PC-3 (cell line): ENCODE data around the gene MYL7. TPM values are rescaled to one million over a fixed set of nuclear protein-coding genes. Genes with fewer than 3 reads are reported as not detected.

Source experiments
- ATAC-seq: fragments of 200-7000 bp; cut with Tn5 transposase; 2 replicates; pipeline ENCODE4 v1.9.1; 2020; ENCODE audit warnings: mild to moderate bottlenecking, moderate library complexity
- BruUV-seq: library from RNA; stranded (reverse); fragments of 400-500 nt; replicated peaks from 2 replicates; lab custom pipeline; 2021; lab: Mats Ljungman, UMichigan
- CTCF ChIA-PET: fragments of 300-600 bp; sonication (Branson Sonifier 250); formaldehyde crosslinking; loops from one replicate; lab custom pipeline; 2022; ENCODE audit warnings: antibody characterized with exemption; lab: Charles Lee
- POLR2A ChIA-PET: fragments of 300-600 bp; sonication (Branson Sonifier 250); formaldehyde crosslinking; loops from one replicate; lab custom pipeline; 2022; ENCODE audit warnings: antibody characterized with exemption; ENCODE audit not compliant: unreplicated experiment; lab: Charles Lee
- DNase-seq: peaks from one replicate; pipeline ENCODE4 v3.0.0-alpha.2; 2015
- H2AFZ ChIP-seq: fragments of 300-600 bp; sonication (generic); 2 replicates; pipeline ENCODE4 v1.6.0; 2016; ENCODE audit warnings: antibody characterized with exemption, low read length
- H3F3A ChIP-seq: fragments of 300-600 bp; sonication (generic); one replicate; pipeline ENCODE4 v1.6.0; 2017; ENCODE audit warnings: antibody characterized with exemption, low read length, control low read depth, mild to moderate bottlenecking; ENCODE audit not compliant: unreplicated experiment
- H3K27ac ChIP-seq: fragments of 300-600 bp; sonication (generic); 2 replicates; pipeline ENCODE4 v1.5.1; 2016; ENCODE audit warnings: mild to moderate bottlenecking, low read length
- H3K27me3 ChIP-seq: fragments of 300-600 bp; sonication (generic); 2 replicates; pipeline ENCODE4 v1.6.1; 2016; ENCODE audit warnings: low read length, mixed read lengths
- H3K36me3 ChIP-seq: fragments of 300-600 bp; sonication (generic); 2 replicates; pipeline ENCODE4 v1.6.1; 2016; ENCODE audit warnings: low read depth, mixed run types, low read length, mixed read lengths
- H3K4me1 ChIP-seq: fragments of 300-600 bp; sonication (generic); 2 replicates; pipeline ENCODE4 v1.5.1; 2016; ENCODE audit warnings: low read length; ENCODE audit not compliant: insufficient read depth
- H3K4me2 ChIP-seq: fragments of 300-600 bp; sonication (generic); 2 replicates; pipeline ENCODE4 v1.6.0; 2016; ENCODE audit warnings: low read length
- H3K4me3 ChIP-seq: fragments of 300-600 bp; sonication (generic); 2 replicates; pipeline ENCODE4 v1.5.1; 2016; ENCODE audit warnings: mild to moderate bottlenecking, low read length, mixed read lengths
- H3K79me2 ChIP-seq: fragments of 300-600 bp; sonication (generic); 2 replicates; pipeline ENCODE4 v1.6.1; 2017; ENCODE audit warnings: low read length, mixed read lengths
- H3K9ac ChIP-seq: fragments of 300-600 bp; sonication (generic); 2 replicates; pipeline ENCODE4 v1.6.0; 2016; ENCODE audit warnings: mild to moderate bottlenecking, low read length
- H3K9me2 ChIP-seq: fragments of 300-600 bp; sonication (generic); replicated peaks from 2 replicates; pipeline ENCODE4 v1.6.1; 2016; ENCODE audit warnings: mixed run types, low read length, mixed read lengths
- H3K9me3 ChIP-seq: fragments of 300-600 bp; sonication (generic); 2 replicates; pipeline ENCODE4 v1.6.1; 2016; ENCODE audit warnings: low read length, mixed read lengths
- H4K20me1 ChIP-seq: fragments of 300-600 bp; sonication (generic); 2 replicates; pipeline ENCODE4 v1.6.1; 2016; ENCODE audit warnings: low read length, mixed read lengths
- CTCF ChIP-seq: fragments of 300-600 bp; sonication (generic); conservative IDR thresholded peaks from 2 replicates; pipeline ENCODE4 v1.5.1; 2017; ENCODE audit warnings: antibody characterized with exemption, low read depth, mild to moderate bottlenecking, low read length
- EZH2 ChIP-seq: fragments of 300-600 bp; sonication (generic); IDR thresholded peaks from one replicate; pipeline ENCODE4 v1.6.1; 2017; ENCODE audit warnings: antibody characterized with exemption, mild to moderate bottlenecking, low read length; ENCODE audit not compliant: unreplicated experiment
- EZH2phosphoT487 ChIP-seq: fragments of 300-600 bp; sonication (generic); IDR thresholded peaks from 2 replicates; pipeline ENCODE4 v1.6.1; 2018; ENCODE audit warnings: mild to moderate bottlenecking, antibody characterized with exemption, low read length, borderline replicate concordance
- intact Hi-C: fragments of 100-400 bp; cut with micrococcal nuclease; formaldehyde crosslinking; loops from 2 replicates; pipeline ENCODE4 v1.9.0; 2023
- total RNA-seq: library from RNA; depleted of rRNA; stranded (reverse); fragments of >200 nt; gene quantifications from 2 replicates; pipeline ENCODE4 v1.2.3, GENCODE V29; 2014

The MYL7 gene
- total RNA-seq, 1 experiment from 2014 or later: not detected

GRCh38 chr7:44116087-44116788, 24.9 kb downstream of the MYL7 start:
- no peak for DNase-seq
- H3K4me1 ChIP-seq: no peaks in the 10 kb centered on the region; the same call in 1 of the 2 replicates
- no TSS peak for BruUV-seq
- no peak for ATAC-seq
- H3K27ac ChIP-seq: no peak overlapping the region
- no peak overlapping the region for H3K4me2 ChIP-seq
- TF ChIP-seq EZH2phosphoT487 (no peak), EZH2 (no peak), CTCF (no peak)
- ChIA-PET POLR2A (no interaction called here), CTCF (no interaction called here)
- H3F3A ChIP-seq: no peaks in the 10 kb centered on the region
- no peak overlapping the region for H2AFZ ChIP-seq
- no peaks in the 10 kb centered on the region for H4K20me1 ChIP-seq
- peaks cover 19% of the 10 kb centered on the region for H3K79me2 ChIP-seq
- no peak overlapping the region for H3K9ac ChIP-seq
- no peaks in the 10 kb centered on the region for H3K9me2 ChIP-seq
- intact Hi-C loops: no loop called here
- no peaks in the 10 kb centered on the region for H3K27me3 ChIP-seq
- no peak overlapping the region for H3K4me3 ChIP-seq
- peaks cover 20% of the 10 kb centered on the region for H3K36me3 ChIP-seq
- H3K9me3 ChIP-seq: no peaks in the 10 kb centered on the region

- intact Hi-C loops: no loop called here
- no peak for DNase-seq
- Histone ChIP-seq H3K27me3 (no peaks in the 10 kb centered on the region), H3K9me3 (no peaks in the 10 kb centered on the region), H3K27ac (no peak overlapping the region), H3K4me1 (no peaks in the 10 kb centered on the region; the same call in 1 of the 2 replicates), H3K9ac (no peak overlapping the region), H4K20me1 (no peaks in the 10 kb centered on the region), H3K4me3 (no peak overlapping the region), H3K9me2 (no peaks in the 10 kb centered on the region), H3F3A (no peaks in the 10 kb centered on the region), H3K79me2 (peaks cover 5% of the 10 kb centered on the region), H3K4me2 (no peak overlapping the region), H3K36me3 (peaks cover 10% of the 10 kb centered on the region), H2AFZ (no peak overlapping the region)
- BruUV-seq: no TSS peak
- ATAC-seq: no peak
- ChIA-PET POLR2A (no interaction called here), CTCF (no interaction called here)
- TF ChIP-seq CTCF (no peak), EZH2 (no peak), EZH2phosphoT487 (no peak)
Observed at GRCh38 chr7:44114586-44115310, 26.4 kb downstream of the MYL7 start.
